ENCODE data around the gene GATAD2B.

Gene GATAD2B

DNA sequence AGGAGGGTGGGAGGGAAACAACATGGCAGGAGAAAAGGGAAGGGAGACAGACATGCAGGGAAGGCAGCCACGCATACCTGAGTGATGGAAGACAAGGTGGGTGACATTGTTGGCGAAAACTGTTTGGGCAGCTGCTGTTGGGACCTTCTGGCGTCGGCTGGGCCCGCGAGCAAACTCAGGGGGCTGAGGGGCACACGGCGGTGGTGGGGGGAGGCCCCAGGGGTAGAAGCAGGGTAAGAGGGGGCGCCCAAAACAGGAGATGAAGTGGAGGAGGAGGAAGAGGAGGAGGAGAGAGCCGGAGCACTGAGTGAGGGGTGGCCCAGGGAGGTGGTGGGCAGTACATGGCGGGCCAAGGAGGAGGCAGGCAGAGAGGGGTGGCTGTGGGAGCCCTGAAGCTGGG lies 28.4 kb upstream of the GATAD2B start:
- DNase-seq = no peak

DNA sequence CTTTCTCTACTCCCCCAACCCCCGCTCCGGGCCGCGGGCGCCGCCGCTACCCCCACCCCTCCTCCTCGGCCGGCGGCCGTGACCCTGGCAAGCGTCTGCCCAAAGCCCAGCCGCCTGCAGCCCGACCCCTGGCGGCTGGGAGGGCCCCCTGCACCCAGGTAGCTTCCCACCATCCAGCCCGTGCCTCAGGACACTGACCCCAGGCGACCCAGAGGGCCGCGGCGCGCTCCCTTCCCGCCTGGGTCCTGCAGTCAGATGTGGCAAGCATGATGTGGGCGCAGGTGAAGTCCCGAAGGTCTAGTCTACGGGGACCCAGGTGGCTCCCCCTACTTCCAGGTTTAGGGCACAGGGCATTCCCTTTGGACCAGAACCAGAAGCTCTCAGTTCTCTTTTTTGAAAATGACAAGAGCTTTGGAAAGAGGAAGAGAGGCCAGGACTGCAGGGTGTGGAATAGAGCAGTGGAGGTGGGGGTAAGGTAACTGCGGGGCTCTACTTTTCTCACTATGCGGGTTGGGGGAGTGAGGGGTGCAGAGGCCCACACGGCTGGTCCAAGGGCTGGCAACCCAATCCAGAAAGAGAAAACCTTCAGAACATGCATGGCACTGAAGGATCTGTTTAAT lies 24.0 kb upstream of the GATAD2B start, which contains the start of gene DENND4B:
DENND4B (minus strand) TSS at position 97 of the 620 bp plus-strand sequence. CDS start 2,344 bp downstream, outside the sequence.
- peak; percentile 92 for DNase-seq

DNA sequence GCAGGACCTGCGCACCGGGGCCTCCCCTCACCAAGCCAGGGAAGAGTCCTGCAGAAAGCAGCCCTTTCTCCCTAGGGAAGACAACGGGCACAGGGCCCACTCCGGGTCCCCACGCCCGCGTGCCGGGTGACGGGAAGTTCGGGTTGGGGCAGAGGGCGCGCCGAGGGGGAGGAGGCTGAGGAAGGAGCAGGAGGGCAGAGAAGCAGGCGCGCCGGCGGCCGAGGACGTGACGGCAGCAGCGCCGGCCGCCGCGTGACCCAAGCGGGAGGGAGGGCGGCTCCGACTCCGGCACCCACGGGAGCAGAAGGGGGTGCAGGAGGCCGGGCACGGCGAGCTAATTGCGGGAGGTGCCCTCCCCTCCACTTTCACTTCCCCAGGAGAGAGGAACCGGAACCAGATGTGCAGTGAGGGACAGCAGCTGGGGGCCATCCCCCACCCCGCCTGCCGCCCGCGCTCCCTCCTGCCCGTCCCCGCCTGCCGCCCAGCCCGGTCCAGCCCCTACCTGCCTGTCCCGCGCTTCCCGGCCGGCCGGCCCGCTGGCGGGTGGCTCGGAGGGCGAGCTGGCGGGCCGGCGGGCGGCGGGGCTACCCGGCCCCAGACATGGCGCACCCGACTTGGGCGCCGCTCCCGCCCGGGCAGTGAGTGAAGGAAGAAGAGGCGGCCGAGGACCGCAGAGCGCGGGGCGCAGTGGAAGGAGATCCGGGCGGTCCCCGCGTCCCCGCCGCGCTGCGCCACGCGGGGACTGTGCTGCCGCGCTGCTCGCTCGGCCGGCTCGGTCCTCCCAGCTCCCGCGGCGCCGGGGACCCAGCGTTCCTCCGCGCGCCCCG lies 23.2 kb upstream of the GATAD2B start:
- DNase-seq = peak; percentile 79

DNA sequence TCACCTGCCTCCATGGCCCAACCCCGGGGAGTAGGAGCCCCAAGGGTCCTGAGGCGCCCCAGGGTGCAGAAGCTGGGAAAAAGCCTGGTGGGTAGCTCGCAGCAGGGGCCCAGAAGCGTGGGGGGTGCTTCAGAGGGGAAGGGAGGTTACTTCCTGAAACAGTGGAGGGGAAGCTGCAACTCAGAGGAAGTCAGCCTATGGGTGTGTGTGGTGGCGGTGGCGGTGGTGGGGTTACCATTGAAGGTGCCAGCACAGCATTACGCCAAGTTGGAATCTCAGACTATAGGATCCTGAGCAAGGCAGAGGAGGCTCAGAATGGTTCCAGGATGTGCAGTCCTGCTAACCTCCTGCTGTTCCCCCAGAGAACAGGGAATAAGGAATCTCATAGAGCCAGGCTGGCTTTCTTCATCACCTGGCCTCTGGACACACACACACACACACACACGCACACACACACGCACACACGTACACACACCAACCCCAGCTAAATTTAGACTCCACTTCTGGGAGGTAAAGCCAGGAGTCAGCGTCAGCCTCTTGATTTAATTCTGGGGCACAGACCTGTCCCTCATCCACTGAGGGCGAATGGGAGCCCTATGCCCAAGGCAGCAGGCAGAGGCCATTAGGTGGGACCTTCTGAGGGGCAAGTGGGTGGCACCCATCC lies 22.5 kb upstream of the GATAD2B start:
- peak; percentile 56 for DNase-seq

DNA sequence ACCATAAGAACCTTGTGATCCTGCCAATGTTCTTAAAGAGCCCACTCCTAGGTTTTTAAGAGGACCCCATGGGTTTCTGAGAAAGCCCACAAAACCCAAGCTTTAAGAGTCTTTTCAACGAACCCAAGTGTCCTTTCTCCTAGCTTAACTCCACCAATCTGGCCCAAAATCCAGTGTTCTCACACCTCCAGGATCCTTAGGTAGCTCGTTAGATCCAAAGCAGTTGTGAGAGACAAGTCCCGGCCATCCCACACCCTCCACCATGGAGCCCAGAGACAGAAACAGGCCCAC lies 22.0 kb upstream of the GATAD2B start:
- DNase-seq = no peak

DNA sequence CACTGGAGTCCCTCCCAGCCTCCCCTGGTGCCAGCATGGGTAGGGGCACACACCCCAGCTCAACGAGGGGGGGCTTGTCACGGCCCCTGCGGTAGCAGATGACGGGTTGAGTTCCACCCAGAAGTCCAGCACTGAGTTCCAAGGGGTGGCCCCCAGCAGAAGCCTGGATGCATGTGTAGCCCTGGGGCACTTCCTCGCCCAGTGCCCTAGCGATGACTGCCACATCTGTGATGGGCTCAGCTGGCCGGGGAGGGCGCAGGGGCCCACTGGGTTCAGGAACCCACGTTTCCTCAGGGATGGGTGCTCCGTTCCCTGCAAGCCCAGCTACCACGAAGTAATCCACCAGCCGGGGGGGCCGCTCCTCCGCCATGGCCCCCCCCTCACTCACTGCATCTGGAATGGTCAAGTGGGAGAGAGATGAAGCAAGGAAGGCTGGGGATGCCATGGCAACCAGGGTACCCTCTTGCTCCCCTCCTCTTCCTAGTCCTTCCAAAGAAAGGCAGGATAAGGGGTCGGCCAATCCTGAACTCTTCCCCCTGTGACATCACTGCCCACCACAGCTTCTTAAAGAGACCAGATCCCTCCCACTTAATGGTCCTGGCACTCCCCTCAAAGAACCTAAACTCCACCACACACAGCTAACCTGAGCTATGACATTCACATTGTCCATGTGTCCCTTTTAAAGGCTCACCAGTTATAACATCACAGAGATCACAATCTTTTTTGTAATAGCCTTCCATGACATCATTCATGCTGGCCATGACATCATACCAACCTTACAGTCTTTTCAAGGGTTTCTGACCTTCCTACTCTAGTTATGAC lies 21.4 kb upstream of the GATAD2B start:
- DNase-seq = no peak

DNA sequence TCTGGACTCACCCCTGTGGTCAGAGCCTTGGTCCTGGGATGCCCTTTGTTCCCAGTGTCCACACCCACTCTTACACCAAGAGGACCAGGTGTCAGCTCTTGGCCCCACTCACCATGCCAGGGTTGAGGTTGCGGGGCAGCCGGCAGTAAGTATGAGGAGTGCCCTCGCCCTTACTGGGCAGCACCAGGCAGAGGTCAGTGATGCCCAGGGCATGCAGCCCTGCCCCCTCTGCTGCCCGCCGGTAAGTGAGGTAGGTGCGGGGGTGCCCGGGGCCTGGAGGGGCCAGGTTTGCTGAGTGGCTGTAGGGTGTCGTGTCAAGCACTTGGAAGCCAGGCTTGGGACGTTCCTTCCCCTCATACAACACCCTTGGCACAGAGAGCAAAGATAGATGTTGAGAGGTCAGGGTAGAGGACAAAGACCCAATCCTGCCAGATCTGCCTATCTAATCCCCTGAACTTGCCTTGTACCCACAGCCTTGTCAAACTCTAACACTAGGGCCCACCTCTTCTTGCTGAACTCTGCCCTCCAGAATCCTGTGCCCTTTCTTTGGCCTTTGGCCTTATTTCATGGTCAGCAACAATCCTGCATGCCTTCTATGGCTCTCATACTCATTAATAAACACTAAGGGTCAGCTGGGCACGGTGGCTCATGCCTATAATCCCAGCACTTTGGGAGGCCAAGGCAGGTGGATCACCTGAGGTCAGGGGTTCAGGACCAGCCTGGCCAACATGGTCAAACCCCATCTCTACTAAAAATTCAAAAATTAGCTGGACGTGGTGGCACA lies 20.2 kb upstream of the GATAD2B start:
- no peak for DNase-seq

DNA sequence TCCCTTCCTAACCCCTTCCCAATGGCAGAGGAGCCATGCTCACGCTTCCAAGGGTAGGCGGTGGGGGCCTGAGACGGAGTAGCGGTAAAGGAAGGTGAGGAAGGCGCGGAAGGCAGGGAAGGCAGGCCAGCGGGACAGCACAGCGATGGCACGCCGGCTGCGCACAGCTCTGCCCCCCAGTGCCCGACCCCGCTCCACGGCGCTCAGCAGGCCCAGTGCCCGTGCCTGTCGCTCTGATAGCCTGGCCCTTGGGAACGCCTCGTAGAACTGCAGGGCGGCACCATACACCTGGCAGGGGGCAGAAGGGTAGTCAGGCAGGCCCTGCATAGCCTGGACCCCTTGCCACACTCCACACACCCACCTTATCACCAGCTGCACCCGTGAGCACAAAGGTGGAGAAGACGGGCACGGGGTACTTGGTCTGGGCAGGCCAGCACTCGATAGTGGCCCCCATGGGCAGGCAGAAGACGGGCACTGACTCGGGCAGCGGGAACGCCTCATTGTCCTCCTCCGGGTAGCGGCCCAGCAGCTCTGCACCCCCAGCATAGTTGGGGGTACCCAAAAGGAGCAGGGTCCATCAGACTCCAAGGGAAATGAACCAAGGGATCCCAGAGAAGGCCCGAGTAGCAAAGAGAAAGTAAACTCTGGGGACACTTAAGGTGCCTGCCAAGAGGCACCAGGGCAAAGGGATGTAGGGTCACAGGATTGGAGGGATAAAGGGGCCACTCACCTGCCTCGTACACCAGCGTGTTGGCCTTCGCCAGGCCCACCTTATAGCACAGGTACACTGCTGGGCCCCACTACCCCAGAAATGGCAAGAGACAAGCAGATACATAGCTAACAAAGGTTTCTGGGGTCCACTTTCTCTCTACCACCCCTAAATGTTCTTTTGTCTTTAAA lies 19.3 kb upstream of the GATAD2B start:
- DNase-seq = no peak

DNA sequence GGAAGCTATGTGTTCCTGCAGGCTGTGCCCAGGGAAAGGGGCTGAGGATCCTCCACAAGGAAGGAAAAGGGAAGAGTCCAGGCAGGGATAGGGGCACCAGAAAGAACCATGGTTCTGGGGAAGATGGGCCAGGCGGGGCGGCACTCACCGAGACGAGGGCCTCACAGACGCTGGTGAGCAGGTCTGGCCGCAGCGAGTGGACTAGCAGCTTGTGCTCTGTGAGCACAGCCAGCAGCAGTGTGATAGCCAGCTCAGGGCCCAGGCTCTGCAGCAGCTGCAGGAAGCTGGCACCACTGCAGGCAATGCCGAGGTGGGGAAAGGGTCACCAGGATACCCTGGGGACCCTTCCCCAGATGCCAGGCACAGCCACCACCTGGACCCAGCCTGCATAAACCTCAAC lies 18.0 kb upstream of the GATAD2B start:
- DNase-seq = no peak

DNA sequence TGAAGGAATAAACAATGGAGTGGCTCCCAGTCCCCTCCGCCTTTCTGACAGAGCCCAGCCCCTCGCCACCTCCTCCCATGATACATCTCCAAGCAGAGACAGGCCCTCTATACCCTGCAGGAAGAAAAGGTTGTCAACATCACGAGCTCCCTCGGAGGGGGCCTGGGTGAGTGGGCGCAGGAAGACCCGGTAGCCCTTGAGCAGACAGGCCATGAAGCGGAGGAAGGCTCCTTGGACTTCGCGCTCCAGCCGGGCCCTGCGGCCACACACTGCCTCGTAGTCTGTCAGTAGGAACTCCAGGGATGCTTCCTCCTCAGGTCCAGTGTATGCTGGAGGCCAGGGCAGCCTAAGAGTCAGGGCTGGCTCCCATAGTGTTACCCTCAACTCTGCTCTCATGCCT lies 16.7 kb upstream of the GATAD2B start:
- no peak for DNase-seq

DNA sequence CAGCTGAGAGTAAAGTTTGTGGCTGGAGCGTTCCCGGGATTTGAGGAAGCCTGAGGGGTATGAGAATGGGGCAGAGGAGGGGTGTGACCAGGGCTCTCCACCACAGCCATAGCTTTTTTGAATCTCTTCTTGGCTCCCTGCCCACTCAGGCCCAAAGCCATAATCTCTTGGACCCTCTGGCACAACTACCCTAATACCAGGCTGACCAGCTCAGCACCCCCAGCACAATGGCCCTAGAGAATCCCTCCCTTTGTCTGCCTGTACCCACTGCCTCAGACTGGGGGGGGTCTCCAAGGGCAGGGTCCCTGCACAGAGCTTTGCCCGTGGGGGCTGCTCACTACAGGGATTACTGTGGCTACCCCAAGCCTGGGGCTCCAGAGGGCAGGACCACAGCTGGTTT lies 16.2 kb upstream of the GATAD2B start:
- DNase-seq = no peak

DNA sequence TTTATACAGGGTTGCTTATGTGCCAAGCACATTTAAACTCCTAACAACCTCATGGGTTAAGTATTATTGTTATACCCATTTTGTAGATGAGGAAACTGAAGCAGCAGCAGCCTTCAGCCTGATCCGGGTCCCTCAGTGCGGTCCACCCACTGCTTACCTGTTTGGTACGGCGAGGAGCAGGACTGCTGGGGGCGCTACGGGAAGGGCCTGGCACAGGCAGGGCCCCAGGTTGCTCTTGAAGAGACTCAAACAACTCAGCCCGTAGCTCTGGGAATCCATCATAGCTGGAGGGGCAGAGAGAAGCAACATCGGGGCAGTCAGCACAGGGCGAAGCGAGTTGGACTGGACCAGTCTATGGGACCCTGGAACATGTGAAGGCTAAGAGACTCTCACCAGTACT lies 14.6 kb upstream of the GATAD2B start:
- DNase-seq = no peak

DNA sequence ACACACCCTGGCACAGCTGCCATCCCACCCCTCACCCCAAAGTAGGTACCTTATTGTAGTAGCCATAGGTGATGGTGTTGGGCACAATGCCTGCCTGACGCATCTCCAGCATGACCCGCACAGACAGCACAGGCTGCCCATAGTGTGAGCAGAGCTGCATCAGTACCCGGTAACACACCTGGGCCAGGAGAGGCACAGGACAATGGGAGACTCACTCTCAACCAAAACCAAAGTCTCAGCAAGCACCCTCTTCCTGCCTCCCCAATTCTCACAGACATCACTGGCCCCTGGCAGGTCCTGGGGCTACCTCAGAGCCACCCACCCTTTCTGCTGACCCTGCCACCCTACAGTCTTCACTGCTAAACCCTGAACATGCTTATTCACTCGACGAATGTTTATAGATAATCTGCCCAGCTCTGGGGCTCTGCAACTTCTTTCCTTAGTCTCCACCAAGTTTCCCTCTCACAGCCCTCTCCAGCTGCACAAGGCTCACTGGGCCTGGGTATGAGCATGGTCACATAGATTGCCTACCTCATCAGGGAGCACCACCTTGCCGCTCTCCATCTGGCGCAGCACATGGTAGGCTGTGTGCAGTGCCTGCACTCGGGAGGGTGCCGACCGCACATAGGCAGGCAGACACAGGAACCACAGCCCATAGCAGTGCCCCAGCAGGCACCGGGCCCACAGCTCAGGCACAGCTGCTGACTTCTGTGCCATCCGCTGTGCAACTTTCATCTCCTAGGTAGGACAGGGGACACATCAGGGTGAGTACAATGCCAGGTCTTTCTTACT lies 13.4 kb upstream of the GATAD2B start:
- no peak for DNase-seq

DNA sequence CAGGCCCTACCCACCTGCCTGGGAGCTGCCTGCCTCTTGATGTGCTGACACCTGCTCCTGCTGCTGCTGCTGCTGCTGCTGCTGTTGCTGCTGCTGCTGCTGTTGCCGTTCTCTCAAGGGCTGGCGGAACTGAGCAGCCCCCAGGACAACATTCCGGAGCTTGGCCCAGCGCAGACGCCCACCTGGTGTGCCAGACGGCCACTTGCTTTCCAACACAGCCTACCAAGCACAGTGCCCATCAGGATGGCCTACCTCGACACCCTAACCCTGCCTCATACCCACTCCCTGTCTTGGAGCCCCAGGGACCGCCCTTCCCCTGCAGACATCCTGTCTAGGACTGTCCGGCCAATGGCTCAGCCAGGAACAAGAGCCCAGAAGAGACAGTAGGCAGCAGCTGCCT lies 12.0 kb upstream of the GATAD2B start:
- DNase-seq = no peak

DNA sequence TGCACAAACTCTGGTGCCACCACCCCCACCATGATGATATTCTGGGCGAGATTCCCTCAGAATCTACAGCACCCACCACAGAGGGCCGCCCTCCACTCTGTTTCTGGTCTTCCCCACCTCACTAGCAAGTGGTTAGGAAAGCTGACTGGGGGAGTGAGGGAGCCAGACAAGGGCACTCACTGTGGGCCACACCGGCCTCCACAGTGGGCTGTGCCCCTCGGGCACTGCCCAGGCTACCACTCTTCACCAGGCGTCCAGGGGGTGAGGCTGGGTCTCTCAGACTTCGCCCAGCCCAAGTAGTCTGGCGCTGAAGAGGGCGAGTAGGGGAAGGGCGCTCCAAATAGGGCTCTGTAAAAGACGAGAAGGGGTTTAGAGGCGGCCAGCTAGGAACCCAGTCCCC lies 11.2 kb upstream of the GATAD2B start:
- no peak for DNase-seq

DNA sequence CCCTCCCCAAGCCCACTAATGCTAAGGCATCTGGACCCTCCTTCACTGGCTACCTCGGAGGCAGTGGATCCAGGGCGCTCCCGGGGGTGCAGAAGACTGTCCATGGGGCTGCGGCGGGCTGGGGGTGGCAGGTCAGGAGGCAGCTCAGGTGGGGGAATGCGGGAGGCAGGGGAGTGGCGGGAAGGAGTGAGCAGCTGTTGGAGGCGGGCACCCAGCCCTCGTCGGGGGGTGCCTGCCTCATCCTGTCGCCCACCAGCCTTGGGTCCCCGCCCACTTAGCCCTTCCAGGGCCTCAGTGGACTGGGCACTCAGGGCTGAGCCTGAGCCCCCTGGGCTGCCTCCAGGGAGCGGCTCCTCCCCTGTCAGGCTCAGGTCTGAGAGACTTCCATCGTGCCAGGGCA lies 10.7 kb upstream of the GATAD2B start:
- no peak for DNase-seq

DNA sequence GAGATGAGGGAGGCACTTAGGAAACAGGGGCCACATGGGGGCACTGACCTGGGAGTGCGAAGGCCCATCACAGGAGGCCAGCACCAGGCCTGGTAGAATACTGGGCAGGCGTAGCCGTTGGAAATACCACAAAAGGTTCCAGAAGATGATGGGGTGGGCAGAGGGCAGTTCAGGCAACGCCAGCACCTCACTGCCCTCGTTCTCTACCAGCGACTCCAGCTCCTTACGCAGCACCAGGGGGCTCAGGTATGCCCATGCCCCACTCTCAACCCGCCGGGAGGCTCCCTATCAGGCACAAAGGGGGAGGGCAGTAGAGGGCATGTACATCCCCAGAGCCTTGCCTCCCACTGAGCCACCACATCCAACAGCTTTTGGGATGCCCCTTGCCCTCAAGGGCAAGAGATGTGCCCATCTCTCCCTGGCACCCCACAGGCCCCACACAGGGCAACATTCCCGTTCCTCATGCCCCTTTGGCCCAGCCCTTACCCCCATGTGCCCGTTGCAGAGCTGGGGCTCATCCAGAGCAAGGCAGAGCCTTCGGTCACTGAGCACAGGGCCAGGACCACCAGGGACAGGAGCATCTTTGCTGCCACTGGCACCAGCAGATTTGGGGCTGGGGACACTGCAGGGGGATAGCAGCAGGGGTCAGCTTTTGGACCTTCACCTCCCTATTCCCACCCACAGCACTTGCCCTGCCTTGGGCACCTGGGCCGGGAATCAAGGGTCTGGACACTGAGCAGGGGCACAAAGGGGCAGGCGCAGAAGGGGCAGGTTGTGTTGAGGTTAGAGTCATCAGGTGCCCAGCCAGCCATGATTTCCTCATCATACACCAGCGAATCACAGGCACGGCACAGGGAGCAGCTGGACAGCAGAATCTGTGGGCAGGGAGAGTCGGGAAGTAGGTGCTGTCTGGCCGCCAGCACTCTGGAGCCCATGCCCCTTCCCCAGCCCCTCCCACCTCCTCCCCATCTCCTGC lies 9.7 kb upstream of the GATAD2B start:
- DNase-seq = no peak

DNA sequence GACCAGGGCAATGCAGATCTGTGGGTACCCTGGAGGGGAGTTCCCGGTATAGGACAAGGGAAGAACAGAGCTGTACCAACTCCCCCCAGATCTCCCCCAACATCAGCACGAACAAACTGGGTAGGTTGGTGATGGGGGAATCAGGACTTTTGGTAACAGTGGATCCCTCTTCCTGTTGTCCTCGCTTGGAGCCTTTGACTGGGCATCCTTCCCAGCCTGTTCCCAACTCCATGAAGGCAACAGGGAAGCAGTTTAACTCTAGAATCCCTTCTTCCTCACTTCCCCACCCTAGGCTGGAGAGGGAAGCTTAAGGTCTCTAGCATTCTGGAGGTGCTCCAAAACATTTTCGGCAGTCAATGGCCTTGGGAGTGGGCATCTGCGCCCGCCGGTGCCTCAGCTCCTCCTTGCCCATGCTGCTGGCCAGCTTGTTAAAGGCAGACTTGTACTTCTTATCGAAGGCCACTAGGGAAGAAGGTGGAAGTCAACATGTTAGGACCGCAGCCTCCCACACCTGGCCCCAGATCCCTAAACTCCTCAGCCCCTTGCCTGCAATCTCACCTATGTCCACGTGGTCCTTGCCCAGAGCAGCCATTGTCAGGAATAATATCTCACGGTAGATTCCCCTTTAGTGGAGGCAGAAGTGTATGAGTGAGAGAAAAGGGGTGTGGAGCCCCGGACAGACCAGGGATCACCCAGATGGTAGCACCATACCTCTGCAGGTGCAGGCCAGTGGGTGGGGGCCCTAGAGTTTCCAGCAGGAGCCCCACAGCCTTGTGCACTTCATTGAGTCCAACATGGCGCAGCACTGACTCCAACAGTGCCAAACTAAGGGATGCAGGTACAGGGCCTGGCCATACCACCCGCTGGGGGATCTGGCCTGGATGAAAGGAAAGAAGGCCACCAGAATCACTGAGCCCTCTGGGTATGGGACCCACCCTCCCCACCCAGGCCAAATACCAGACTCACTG lies 7.5 kb upstream of the GATAD2B start:
- no peak for DNase-seq

Data from eye (tissue), 1 donor.